GM12878 (cell line): ENCODE measurements around the gene KIZ. TPM values are rescaled to one million over a fixed set of nuclear protein-coding genes. Genes with fewer than 3 reads are reported as not detected.

Experiments
- ATAC-seq: fragments of 200-7000 bp; cut with Tn5 transposase; 3 replicates; pipeline ENCODE4 v1.9.1; 2020; ENCODE audit warnings: mild to moderate bottlenecking, moderate library complexity
- BruUV-seq: library from RNA; stranded (reverse); fragments of 400-500 nt; replicated peaks from 2 replicates; lab custom pipeline; 2021; lab: Mats Ljungman, UMichigan
- CTCF ChIA-PET: fragments of 300-600 bp; sonication (Branson Sonifier 250); formaldehyde crosslinking; extraction: SDS; loops from one replicate; lab custom pipeline; 2021; ENCODE audit warnings: inconsistent platforms; lab: Yijun Ruan, JAX
- POLR2A ChIA-PET: fragments of 350-600 bp; formaldehyde crosslinking; extraction: SDS; loops from one replicate; lab custom pipeline; 2021; ENCODE audit warnings: inconsistent platforms; lab: Charles Lee
- RAD21 ChIA-PET: fragments of 300-600 bp; sonication (Branson Sonifier 250); formaldehyde crosslinking; loops from one replicate; lab custom pipeline; 2023; ENCODE audit warnings: antibody characterized with exemption; ENCODE audit not compliant: unreplicated experiment; lab: Charles Lee
- SMC1A ChIA-PET: fragments of 300-600 bp; sonication (Branson Sonifier 250); formaldehyde crosslinking; loops from one replicate; lab custom pipeline; 2023; ENCODE audit not compliant: unreplicated experiment, uncharacterized antibody; lab: Charles Lee
- DNase-seq: peaks from one replicate; pipeline ENCODE4 v3.0.0-alpha.2; 2011; ENCODE audit warnings: low read depth, low spot score
- FAIRE-seq: peaks from 3 replicates; lab custom pipeline; 2011; peaks lifted over from hg19 to GRCh38; lab: Jason Lieb, UNC
- H2AFZ ChIP-seq: 2 replicates; pipeline ENCODE4 v1.6.0; 2011; ENCODE audit warnings: low read depth, low read length, control low read depth; ENCODE audit not compliant: control insufficient read depth
- H3K27ac ChIP-seq: 2 replicates; pipeline ENCODE4 v1.5.1; 2011; ENCODE audit warnings: control low read depth; ENCODE audit not compliant: control insufficient read depth, insufficient read depth
- H3K27me3 ChIP-seq, 2 experiments: replicated peaks in 1 of 2; 2 replicates each; pipeline versions ENCODE4 v1.6.0 to v1.6.1; 2011; ENCODE audit warnings: low read length in 1 of 2; ENCODE audit not compliant: control insufficient read depth in 2 of 2, insufficient read depth in 2 of 2
- H3K36me3 ChIP-seq, 2 experiments: 2 replicates each; pipeline ENCODE4 v1.5.1; 2011; ENCODE audit warnings: low read length in 1 of 2; ENCODE audit not compliant: control insufficient read depth in 2 of 2, insufficient read depth in 2 of 2
- H3K4me1 ChIP-seq: 2 replicates; pipeline ENCODE4 v1.6.1; 2011; ENCODE audit warnings: mild to moderate bottlenecking, low read length, moderate library complexity, mixed read lengths; ENCODE audit not compliant: control insufficient read depth, insufficient read depth
- H3K4me2 ChIP-seq: 2 replicates; pipeline ENCODE4 v1.6.0; 2011; ENCODE audit warnings: control low read depth; ENCODE audit not compliant: control insufficient read depth, insufficient read depth
- H3K4me3 ChIP-seq: fragments of 200-600 bp; sonication (generic); 2 replicates; pipeline ENCODE4 v1.5.1; 2016
- H3K79me2 ChIP-seq: 2 replicates; pipeline ENCODE4 v1.6.0; 2011; ENCODE audit warnings: low read length; ENCODE audit not compliant: control insufficient read depth, insufficient read depth
- H3K9ac ChIP-seq: 2 replicates; pipeline ENCODE4 v1.8.0; 2011; ENCODE audit warnings: low read length, control low read depth, mixed read lengths; ENCODE audit not compliant: control insufficient read depth, insufficient read depth
- H3K9me3 ChIP-seq: replicated peaks from 3 replicates; pipeline ENCODE4 v1.5.1; 2011; ENCODE audit warnings: mild to moderate bottlenecking, low read length; ENCODE audit not compliant: control insufficient read depth, insufficient read depth
- H4K20me1 ChIP-seq: 2 replicates; pipeline ENCODE4 v1.6.0; 2011; ENCODE audit not compliant: control insufficient read depth, insufficient read depth
- BHLHE40 ChIP-seq, 2 experiments: fragments of 450-650 bp in 1 of 2; IDR thresholded peaks; 2 replicates each; pipeline ENCODE4 v1.6.1; 2011 to 2017; ENCODE audit warnings: low read depth in 2 of 2, borderline replicate concordance in 1 of 2, improper control_type of control experiment in 1 of 2, low read length in 1 of 2, mild to moderate bottlenecking in 1 of 2
- CHD1 ChIP-seq: IDR thresholded peaks from 2 replicates; pipeline ENCODE4 v1.6.1; 2012; ENCODE audit warnings: low read depth, low read length, improper control_type of control experiment
- CTCF ChIP-seq, 3 experiments: IDR thresholded peaks in 2 of 3; conservative IDR thresholded peaks in 1 of 3; 2 replicates each; pipeline ENCODE4 v1.5.1; 2011; ENCODE audit warnings: low read depth in 3 of 3, low read length in 3 of 3, mild to moderate bottlenecking in 3 of 3, control low read depth in 2 of 3, moderate library complexity in 2 of 3, inconsistent platforms in 1 of 3, mixed read lengths in 1 of 3; ENCODE audit not compliant: control insufficient read depth in 2 of 3, insufficient read depth in 1 of 3; ENCODE audit errors: extremely low read depth in 1 of 3
- E2F4 ChIP-seq: IDR thresholded peaks from 2 replicates; pipeline ENCODE4 v1.6.1; 2012; ENCODE audit warnings: low read depth, low read length, improper control_type of control experiment
- EZH2 ChIP-seq: IDR thresholded peaks from 2 replicates; pipeline ENCODE4 v1.6.1; 2012; ENCODE audit warnings: low read depth, mild to moderate bottlenecking, control low read depth, inconsistent platforms, low read length, borderline replicate concordance; ENCODE audit not compliant: control insufficient read depth
- JUNB ChIP-seq: IDR thresholded peaks from 2 replicates; pipeline ENCODE4 v1.6.1; 2016; ENCODE audit warnings: antibody characterized with exemption, mild to moderate bottlenecking
- LARP7 ChIP-seq: fragments of 450-650 bp; IDR thresholded peaks from 2 replicates; pipeline ENCODE4 v1.6.1; 2017; ENCODE audit warnings: mild to moderate bottlenecking
- MEF2B ChIP-seq: fragments of 450-650 bp; IDR thresholded peaks from 2 replicates; pipeline ENCODE4 v1.6.1; 2018; ENCODE audit warnings: mild to moderate bottlenecking, moderate library complexity; ENCODE audit not compliant: partially characterized antibody, poor library complexity, severe bottlenecking
- NR2F1 ChIP-seq: fragments of 450-650 bp; conservative IDR thresholded peaks from 2 replicates; pipeline ENCODE4 v1.6.1; 2017; ENCODE audit warnings: mild to moderate bottlenecking
- PAX5 ChIP-seq: IDR thresholded peaks from 2 replicates; pipeline ENCODE4 v1.6.1; 2011; ENCODE audit warnings: low read depth, low read length, borderline replicate concordance
- PKNOX1 ChIP-seq: fragments of 450-650 bp; IDR thresholded peaks from 2 replicates; pipeline ENCODE4 v1.6.1; 2016; ENCODE audit warnings: mild to moderate bottlenecking
- RELB ChIP-seq: fragments of 450-650 bp; IDR thresholded peaks from 2 replicates; pipeline ENCODE4 v1.6.1; 2017; ENCODE audit warnings: low read depth, mild to moderate bottlenecking, moderate library complexity
- SREBF1 ChIP-seq: IDR thresholded peaks from 2 replicates; pipeline ENCODE4 v1.6.1; 2012; ENCODE audit warnings: mild to moderate bottlenecking, low read length
- STAT3 ChIP-seq: IDR thresholded peaks from 2 replicates; pipeline ENCODE4 v1.6.1; 2011; ENCODE audit warnings: low read depth, low read length, improper control_type of control experiment
- YBX1 ChIP-seq: fragments of 450-650 bp; IDR thresholded peaks from 2 replicates; pipeline ENCODE4 v1.6.1; 2016; ENCODE audit warnings: antibody characterized with exemption
- WGBS: methylation state at CpG from one replicate; pipeline ENCODE4 v1.1.6; 2016; ENCODE audit warnings: low lambda C conversion rate; ENCODE audit not compliant: insufficient replicate concordance, insufficient coverage; ENCODE audit errors: missing lambda C conversion rate; 5-methylcytosine and 5-hydroxymethylcytosine counted together
- in situ Hi-C: fragments of 300-500 bp; cut with MboI; formaldehyde crosslinking; loops from 9 replicates; pipeline ENCODE4 v1.14.3; 2018; ENCODE audit warnings: mixed read lengths
- intact Hi-C: fragments of 100-400 bp; cut with micrococcal nuclease; formaldehyde crosslinking; loops from one replicate; pipeline ENCODE4 v1.14.2; 2022; ENCODE audit not compliant: unreplicated experiment
- polyA plus RNA-seq, 11 experiments: library from polyadenylated mRNA; depleted of rRNA in 4 of 11; unstranded in 6 of 11; stranded (reverse) in 5 of 11; fragments of >200 nt; fragmentation: Nextera tagmentation in 4 of 11; fragmentation: Illumina TruSeq in 1 of 11; extraction: Ambion mirVana in 4 of 11; extraction: Trizol in 1 of 11; gene quantifications; 1 replicate in 1 of 11; 2 replicates in 10 of 11; pipeline versions ENCODE4 v1.2.1 to v1.2.3, GENCODE V29; 2011 to 2016; ENCODE audit warnings: inconsistent platforms in 2 of 11, missing spikeins in 2 of 11, low read depth in 1 of 11
- total RNA-seq, 4 experiments: library from RNA; depleted of rRNA in 3 of 4; stranded (reverse); fragments of >200 nt in 3 of 4; fragmentation: Illumina TruSeq in 1 of 4; extraction: Trizol in 1 of 4; gene quantifications; 2 replicates each; pipeline versions ENCODE4 v1.2.1 to v1.2.3, GENCODE V29; 2013 to 2021

KIZ gene
- total and polyA plus RNA-seq, 10 of the 15 experiments (the other 5 are each of a cell fraction or from before 2014, with no cell fraction given): 2.7 to 11.0 (median 7.3) TPM

- TF ChIP-seq BHLHE40 (IDR thresholded peaks at IDR 0.05; ENCODE audit: borderline replicate concordance in 1 of 2, low read depth in 2 of 2, low read length in 1 of 2) (no peak), RELB (no peak), CHD1 (no peak), YBX1 (no peak), SREBF1 (no peak), CTCF (IDR thresholded peaks at IDR 0.05 in 2 of 3, conservative IDR thresholded peaks at IDR 0.05 in 1 of 3; ENCODE audit: control insufficient read depth in 2 of 3, extremely low read depth in 1 of 3, insufficient read depth in 1 of 3, low read depth in 3 of 3, low read length in 3 of 3) (no peak), JUNB (no peak)
Measured at GRCh38 chr20:21265261-21266190, 139.6 kb downstream of the KIZ start (continued).

GRCh38 chr20:21266191-21266536 is 140.3 kb downstream of the KIZ start:
- Histone ChIP-seq H3K4me1 (0 out of 2 replicates have a peak, but pooled peaks cover 3% of the 10 kb centered on the region), H3K27me3 (no peaks in the 10 kb centered on the region; a peak in 1 of 4 replicates), H3K79me2 (no peaks in the 10 kb centered on the region), H3K36me3 (no peaks in the 10 kb centered on the region), H2AFZ (no peak overlapping the region), H3K9me3 (peaks cover 4% of the 10 kb centered on the region; the same call in 1 of the 3 replicates), H3K9ac (no peak overlapping the region), H4K20me1 (no peaks in the 10 kb centered on the region), H3K27ac (no peak overlapping the region), H3K4me3 (no peak overlapping the region), H3K4me2 (no peak overlapping the region)
- ChIA-PET POLR2A (no interaction called here), RAD21 (interaction anchor here (0.7 to 1.4 kb wide), 2 partner anchors 30 to 36 kb away, joined by 3 read pairs; no protein-coding TSS in a partner anchor), SMC1A (no interaction called here), CTCF (interaction anchor here (1.5 to 1.9 kb wide), 2 partner anchors 20 to 30 kb away, joined by 5 to 8 read pairs; no protein-coding TSS in a partner anchor)
- 29% methylated on average over 5 of the region's 5 CpGs for WGBS
- FAIRE-seq: no peak
- in situ Hi-C loops: no loop called here
- no peak for DNase-seq
- ATAC-seq: no peak; the same call in 2 of the 3 replicates
- intact Hi-C loops: no loop called here
- BruUV-seq: no TSS peak
- TF ChIP-seq BHLHE40 (IDR thresholded peaks at IDR 0.05; ENCODE audit: borderline replicate concordance in 1 of 2, low read depth in 2 of 2, low read length in 1 of 2) (0 out of 4 replicates have a peak, but pooled peaks of 1 of the 2 experiments have one; percentile 8), PKNOX1 (no peak), STAT3 (no peak), NR2F1 (peak; percentile 48; the same call in 1 of the 2 replicates), E2F4 (no peak), MEF2B (peak; percentile 61), PAX5 (0 out of 2 replicates have a peak, but pooled peaks have one; percentile 33), LARP7 (no peak), EZH2 (no peak)
